SK-N-MC (cell line): ENCODE data around the gene ITGA1.

ENCODE experiments used
- DNase-seq: peaks from one replicate; pipeline ENCODE4 v3.0.0-alpha.2; 2011; ENCODE audit warnings: low read depth, low spot score
- H3K27ac ChIP-seq: fragments of 200-600 bp; sonication (generic); 2 replicates; pipeline ENCODE4 v1.5.1; 2016; ENCODE audit warnings: mixed run types
- H3K36me3 ChIP-seq: fragments of 200-600 bp; sonication (generic); 2 replicates; pipeline ENCODE4 v1.6.1; 2017; ENCODE audit warnings: antibody characterized with exemption, low read length, mixed read lengths; ENCODE audit not compliant: insufficient read depth
- H3K4me3 ChIP-seq: fragments of 200-600 bp; sonication (generic); 2 replicates; pipeline ENCODE4 v1.5.1; 2016
- H3K9ac ChIP-seq: fragments of 200-600 bp; sonication (generic); 2 replicates; pipeline ENCODE4 v1.8.0; 2017; ENCODE audit warnings: mixed run types, mixed read lengths; ENCODE audit not compliant: insufficient read length
- H3K9me3 ChIP-seq: fragments of 200-600 bp; sonication (generic); 2 replicates; pipeline ENCODE4 v1.6.1; 2017; ENCODE audit warnings: low read depth, mild to moderate bottlenecking, antibody characterized with exemption, low read length, moderate library complexity, mixed read lengths
- EZH2 ChIP-seq: fragments of 200-600 bp; sonication (generic); IDR thresholded peaks from one replicate; pipeline ENCODE4 v1.6.1; 2017; ENCODE audit warnings: antibody characterized with exemption
- FOXP2 ChIP-seq: optimal IDR thresholded peaks from 2 replicates; pipeline ENCODE3; 2011; ENCODE audit warnings: mild to moderate bottlenecking, moderate library complexity; ENCODE audit not compliant: insufficient read depth; ENCODE audit errors: extremely low read length, control extremely low read depth
- POLR2AphosphoS5 ChIP-seq: IDR thresholded peaks from 2 replicates; pipeline ENCODE4 v1.6.1; 2012; ENCODE audit warnings: mild to moderate bottlenecking, low read depth, low read length, borderline replicate concordance

The ITGA1 gene

DNA sequence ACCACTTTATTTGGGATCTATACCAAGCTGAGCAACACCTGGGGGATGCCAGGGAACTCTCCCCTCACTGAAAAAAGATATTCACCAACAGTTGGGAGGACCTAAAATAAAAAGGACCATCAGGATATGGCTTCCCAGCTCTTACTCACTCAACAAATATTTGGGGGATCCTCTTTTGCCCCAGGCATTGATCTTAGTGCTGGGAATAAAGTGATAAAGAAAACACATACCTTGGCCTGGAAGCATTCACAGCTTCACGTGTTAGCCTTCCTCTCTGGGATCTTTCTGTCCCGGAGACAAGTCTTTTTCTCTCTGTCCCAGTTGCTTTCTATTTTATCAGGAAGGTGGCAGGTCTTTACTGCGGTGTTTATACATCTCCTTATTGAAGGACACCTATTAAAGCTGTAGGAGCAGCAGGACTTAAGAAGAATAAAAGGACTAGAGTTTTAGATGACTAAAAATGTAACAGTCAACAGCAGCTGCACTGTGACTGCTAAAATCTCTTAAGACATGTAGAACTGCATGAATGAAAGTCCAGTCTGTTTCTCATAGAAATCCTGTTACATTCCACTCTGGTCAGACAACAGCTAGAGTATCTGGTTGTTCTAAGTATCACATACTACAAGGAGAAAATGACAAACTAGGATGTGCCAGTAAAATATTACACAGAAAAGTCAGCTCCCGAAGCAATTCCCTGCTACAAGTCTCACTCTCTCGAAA lies 111.4 kb downstream of the ITGA1 start:
- no peaks in the 10 kb centered on the region for H3K36me3 ChIP-seq

DNA sequence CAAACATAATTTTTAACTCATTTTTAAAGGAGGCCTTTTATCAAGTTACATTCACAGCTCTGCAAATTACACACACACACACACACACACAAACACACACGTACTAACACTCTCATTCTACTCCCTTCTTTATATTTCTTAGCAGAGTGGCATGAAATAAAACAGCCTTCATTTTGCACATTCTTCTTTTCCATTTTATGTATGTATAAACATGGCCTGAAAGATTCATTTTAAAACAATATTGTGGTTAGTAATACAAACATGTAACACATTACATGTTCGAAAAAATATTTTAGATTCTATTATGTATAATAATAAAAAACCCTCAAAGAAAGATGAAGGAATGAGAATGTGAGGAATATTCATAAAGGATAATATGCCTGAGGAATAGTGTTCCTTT lies 115.4 kb downstream of the ITGA1 start:
- DNase-seq, result no peak
- no peak overlapping the region for H3K9ac ChIP-seq
- no peaks in the 10 kb centered on the region for H3K9me3 ChIP-seq
- no peak overlapping the region for H3K27ac ChIP-seq
- TF ChIP-seq FOXP2 (no peak), EZH2 (no peak), POLR2AphosphoS5 (no peak)
- H3K4me3 ChIP-seq, result no peak overlapping the region
- no peaks in the 10 kb centered on the region for H3K36me3 ChIP-seq

More for the DNA sequence above, 111.4 kb downstream of the ITGA1 start:
- H3K4me3 ChIP-seq, result no peak overlapping the region
- H3K27ac ChIP-seq, result no peak overlapping the region
- DNase-seq, result no peak
- no peaks in the 10 kb centered on the region for H3K9me3 ChIP-seq
- H3K9ac ChIP-seq, result no peak overlapping the region
- TF ChIP-seq EZH2 (no peak), FOXP2 (no peak), POLR2AphosphoS5 (no peak)

DNA sequence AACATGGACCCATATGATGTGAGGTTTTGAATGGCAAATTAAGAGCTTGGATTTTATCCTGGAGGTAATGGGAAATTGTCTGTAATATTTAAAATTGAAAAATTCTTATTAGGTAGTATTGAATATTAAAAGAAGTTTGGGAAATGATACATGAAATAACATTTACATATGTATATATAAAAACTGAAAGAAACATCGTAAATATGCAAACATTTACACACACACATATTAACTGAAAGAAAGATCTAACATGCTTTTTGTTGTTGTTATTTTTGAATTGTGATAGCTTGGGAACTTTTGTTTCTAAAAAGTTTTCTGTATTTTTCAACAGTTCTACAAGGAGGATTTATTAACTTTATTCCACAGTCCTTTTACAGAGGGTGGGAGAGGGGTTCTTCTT lies 118.6 kb downstream of the ITGA1 start:
- H3K9me3 ChIP-seq, result no peaks in the 10 kb centered on the region
- no peaks in the 10 kb centered on the region for H3K36me3 ChIP-seq
- no peak overlapping the region for H3K4me3 ChIP-seq
- H3K27ac ChIP-seq, result no peak overlapping the region
- DNase-seq, result no peak
- TF ChIP-seq EZH2 (no peak), POLR2AphosphoS5 (no peak), FOXP2 (no peak)
- H3K9ac ChIP-seq, result no peak overlapping the region

DNA sequence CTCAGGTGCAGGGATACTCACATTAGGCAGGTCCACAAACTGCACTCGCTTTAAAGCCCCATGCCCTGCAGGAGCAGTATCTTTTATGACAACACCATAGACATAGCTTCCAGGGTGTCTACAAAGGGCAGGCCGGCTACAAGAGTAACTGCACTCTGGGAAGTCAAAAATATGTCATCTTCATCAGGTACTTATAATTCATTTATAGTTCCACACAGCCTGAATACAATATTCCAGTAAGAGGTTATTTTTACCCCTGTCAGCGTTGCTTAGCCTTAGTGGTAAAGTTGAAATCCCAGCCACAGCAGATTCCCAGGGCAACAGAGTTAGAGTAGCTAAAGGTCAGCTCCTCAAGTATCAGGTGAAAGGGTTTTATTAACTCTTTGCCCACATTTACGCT lies 119.1 kb downstream of the ITGA1 start:
- TF ChIP-seq FOXP2 (no peak), EZH2 (no peak), POLR2AphosphoS5 (no peak)
- no peaks in the 10 kb centered on the region for H3K9me3 ChIP-seq
- DNase-seq, result no peak
- H3K36me3 ChIP-seq, result no peaks in the 10 kb centered on the region
- no peak overlapping the region for H3K27ac ChIP-seq
- no peak overlapping the region for H3K9ac ChIP-seq
- no peak overlapping the region for H3K4me3 ChIP-seq

DNA sequence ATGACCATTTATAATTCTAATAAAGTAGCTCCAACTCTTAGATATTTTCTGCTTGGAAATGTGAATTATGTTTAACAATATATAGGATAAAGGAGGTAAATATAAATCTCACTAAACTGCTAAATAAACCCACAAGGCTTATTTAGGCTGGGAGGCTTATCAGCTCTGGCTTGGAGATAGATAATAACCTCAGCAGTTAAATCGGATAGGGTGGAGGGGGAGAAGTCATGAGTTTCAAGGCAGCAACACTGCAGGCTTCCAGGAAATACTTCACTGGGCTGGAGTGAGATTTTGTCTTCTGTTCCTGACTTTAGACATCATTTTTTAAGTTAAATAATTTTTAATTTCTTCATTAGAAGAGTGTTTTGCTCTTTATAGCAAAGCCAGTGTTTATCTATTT lies 121.5 kb downstream of the ITGA1 start:
- Histone ChIP-seq H3K9ac (no peak overlapping the region), H3K9me3 (no peaks in the 10 kb centered on the region), H3K27ac (no peak overlapping the region), H3K4me3 (no peak overlapping the region), H3K36me3 (no peaks in the 10 kb centered on the region)
- no peak for DNase-seq
- TF ChIP-seq POLR2AphosphoS5 (no peak), EZH2 (no peak), FOXP2 (no peak)

DNA sequence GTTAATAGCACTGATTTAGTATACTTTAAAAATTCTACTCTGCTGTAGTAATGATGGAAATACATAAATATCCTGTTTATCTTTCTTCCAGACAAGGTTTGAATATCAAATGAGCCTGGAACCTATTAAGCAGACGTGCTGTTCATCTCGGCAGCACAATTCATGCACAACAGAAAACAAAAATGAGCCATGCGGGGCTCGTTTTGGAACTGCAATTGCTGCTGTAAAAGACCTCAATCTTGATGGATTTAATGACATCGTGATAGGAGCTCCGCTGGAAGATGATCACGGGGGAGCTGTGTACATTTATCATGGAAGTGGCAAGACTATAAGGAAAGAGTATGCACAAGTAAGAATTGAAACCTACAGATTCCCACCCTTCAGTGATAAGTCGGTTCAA lies 122.4 kb downstream of the ITGA1 start:
- Histone ChIP-seq H3K27ac (no peak overlapping the region), H3K9ac (no peak overlapping the region), H3K4me3 (0 out of 2 replicates have a peak overlapping the region, but pooled peaks have one; percentile 22), H3K9me3 (no peaks in the 10 kb centered on the region), H3K36me3 (no peaks in the 10 kb centered on the region)
- TF ChIP-seq POLR2AphosphoS5 (no peak), EZH2 (no peak), FOXP2 (no peak)
- DNase-seq, result no peak

DNA sequence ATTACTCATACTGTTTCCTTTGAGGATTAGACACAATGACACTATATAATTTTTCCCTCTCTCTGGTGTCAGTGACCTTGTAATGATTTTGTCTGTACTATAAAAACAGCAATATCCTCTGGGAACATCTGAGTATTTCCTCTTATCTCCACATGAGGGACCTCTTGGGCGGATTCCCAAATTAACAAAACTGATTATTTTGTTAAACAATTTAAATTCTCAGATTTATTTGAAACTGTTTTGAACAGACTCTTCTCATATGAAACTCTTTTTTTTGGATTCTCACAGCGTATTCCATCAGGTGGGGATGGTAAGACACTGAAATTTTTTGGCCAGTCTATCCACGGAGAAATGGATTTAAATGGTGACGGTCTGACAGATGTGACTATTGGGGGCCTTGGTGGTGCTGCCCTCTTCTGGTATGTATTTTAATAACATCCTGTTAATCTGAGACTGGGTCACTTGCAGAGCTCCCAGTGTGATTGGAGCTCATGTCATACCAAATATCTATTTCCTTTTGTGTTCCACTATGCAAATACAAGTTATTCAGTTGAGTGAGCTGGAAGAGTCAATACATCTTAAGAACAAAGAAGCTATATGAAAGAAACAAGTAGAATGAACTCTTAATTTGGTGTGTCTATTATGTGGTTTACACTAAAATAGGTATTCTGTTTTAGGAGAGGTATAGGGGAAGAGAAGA lies 127.6 kb downstream of the ITGA1 start:
- Histone ChIP-seq H3K27ac (no peak overlapping the region), H3K9me3 (no peaks in the 10 kb centered on the region), H3K4me3 (peak overlapping the region; percentile 81), H3K9ac (no peak overlapping the region), H3K36me3 (no peaks in the 10 kb centered on the region)
- DNase-seq, result peak; percentile 63
- TF ChIP-seq POLR2AphosphoS5 (no peak), EZH2 (no peak), FOXP2 (no peak)

DNA sequence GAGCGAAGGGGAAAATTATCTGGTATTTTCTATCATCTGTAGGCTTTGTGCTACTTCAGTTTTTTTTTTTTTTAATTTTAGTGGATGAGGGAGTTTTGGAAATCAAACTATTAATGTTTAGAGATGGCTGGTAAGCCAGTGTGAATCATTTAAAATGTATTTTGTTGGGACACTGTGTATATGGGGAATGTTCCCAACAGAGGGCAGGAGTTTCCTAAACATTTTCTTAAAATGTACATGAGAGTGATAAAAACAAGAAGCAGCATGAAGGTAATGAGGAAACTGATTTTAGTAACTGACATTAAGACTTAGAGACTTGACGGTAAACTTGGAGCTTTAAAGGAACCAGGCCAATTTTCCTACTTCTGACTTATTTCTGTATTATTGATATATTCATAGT lies 133.2 kb downstream of the ITGA1 start:
- no peak overlapping the region for H3K27ac ChIP-seq
- H3K36me3 ChIP-seq, result no peaks in the 10 kb centered on the region
- TF ChIP-seq EZH2 (no peak), FOXP2 (no peak), POLR2AphosphoS5 (no peak)
- no peak for DNase-seq
- no peak overlapping the region for H3K9ac ChIP-seq
- H3K9me3 ChIP-seq, result no peaks in the 10 kb centered on the region
- H3K4me3 ChIP-seq, result no peak overlapping the region
